NK-92 treated with Interleukin-12 subunit alpha and Interleukin-12 subunit beta, amount 100 ng/mL, for 24 hours (cell line): ENCODE results near the gene CALCB.
"Not testable (repeated sequence)": the region's sequence is repeated elsewhere in the genome, so short reads cannot be mapped to it uniquely, and the experiment has no call there.

Source experiments
- DNase-seq: peaks from one replicate; lab custom pipeline; 2025; lab: John Stamatoyannopoulos, UW

CALCB gene, protein sequence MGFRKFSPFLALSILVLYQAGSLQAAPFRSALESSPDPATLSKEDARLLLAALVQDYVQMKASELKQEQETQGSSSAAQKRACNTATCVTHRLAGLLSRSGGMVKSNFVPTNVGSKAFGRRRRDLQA

DNA sequence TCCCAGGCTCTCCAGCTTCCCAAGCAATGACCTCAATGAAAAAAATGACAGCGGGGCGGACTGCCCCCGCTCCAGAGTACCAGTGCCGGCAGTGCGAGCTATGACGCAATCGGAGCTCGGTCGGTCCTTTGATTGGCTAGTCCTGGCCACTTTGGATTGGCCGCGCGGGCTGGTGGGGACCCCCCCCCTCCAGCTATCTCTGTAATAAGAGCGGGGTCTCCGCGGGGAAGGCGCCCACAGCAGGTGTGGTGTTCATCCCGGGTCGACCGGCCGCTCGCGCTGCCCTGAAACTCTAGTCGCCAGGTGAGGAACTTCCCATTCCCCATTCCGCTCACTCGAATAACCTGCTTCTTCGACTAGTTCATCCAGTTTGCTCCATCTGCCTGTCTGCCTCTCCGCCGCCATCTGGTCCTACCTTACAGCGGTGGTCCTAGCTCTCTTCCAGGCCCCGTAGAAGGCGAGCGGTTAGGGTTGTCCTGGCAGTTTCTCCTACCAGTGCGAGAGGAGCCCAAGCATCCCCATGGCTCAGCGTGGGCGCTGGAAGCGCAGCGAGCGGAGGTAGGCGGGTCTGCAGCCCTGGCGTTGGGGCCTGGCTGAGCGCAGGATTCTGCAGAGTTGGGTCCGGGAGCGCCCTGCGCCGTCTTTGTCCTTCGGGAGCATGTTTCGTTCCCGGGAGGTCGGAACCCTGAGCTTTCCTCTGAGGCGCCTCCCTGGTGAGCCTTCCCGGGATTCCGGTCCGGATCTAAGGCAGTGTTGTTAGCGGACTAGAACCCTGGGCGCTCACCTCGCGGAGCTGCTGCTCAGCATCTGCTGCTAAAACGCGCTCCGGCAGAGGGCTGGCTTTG lies at the start of gene CALCB:
CALCB (plus strand) TSS at position 233 of the 845 bp plus-strand sequence. CDS start 1,126 bp downstream, outside the sequence.
- no peak for DNase-seq

DNA sequence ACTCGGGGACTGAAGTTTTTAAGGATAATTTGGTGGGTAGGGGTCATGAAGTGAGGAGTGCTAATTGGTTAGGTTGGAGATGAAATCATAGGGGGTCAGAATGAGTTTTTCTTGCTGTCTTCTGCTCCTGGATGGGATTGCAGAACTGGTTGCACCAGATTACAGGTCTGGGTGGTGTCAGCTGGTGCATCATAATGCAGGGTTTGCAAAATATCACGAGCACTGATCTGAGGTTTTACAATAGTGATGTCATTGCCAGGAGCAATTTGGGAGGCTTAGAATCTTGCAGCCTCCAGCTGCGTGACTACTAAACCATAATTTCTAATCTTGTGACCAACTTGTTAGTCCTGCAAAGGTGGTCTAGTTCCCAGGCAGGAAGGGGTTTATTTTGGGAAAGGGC lies 46.4 kb upstream of the CALCB start:
- no peak for DNase-seq

DNA sequence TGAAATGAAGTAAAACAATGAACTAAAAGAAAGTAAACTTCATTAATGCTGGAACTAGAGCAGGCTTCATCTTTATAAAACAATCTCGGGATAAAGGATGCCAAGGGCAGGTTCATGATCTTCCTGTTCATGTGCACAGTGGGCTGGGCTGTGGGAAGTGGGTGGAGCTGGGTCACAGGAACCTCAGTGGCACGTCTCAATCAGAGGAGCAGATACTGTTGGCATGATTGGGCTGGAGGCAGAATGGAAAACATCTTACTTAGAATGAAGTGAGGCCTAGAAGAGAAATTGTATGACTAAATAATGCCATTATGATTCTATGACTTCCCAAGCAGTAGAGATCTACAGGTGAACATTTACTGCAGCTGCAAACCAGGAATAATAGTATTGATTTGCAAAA lies 45.4 kb upstream of the CALCB start:
- no peak for DNase-seq

DNA sequence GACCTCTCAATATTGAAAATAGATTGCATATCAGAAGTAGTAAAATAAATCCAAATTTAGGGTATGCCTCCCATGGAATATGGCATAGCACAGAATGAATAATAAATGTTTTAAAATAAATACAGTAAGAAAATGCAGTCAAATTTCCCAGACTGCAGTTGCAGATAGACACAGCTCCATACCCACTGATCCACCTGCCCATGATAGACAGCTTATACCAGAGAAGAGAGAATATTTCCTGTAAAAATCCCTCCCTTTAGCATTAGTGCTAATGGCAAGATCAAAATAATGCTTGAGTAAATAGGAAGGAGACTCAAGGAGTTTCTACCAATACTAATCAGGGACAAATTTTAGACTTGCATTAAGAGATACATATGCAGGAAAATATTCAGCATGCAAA lies 45.0 kb upstream of the CALCB start:
- DNase-seq = no peak

DNA sequence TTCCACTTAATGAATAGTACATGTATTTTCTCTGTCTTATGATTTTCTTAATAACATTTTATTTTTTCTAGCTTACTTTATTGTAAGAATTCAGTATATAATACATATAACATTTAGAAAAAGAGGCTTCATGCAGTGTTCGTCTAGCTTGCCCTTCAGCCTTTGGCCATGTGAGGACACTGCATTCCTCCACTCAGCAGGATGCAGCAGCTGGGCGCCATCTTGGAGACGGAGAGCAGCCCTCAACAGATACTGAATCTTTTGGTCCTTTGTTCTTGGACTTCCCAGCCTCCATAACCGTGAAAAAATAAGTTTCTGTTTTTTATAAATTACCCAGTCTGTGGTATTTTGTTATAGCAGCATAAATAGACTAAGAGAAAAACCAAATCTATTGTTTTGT lies 41.4 kb upstream of the CALCB start:
- not testable (repeated sequence) for DNase-seq

DNA sequence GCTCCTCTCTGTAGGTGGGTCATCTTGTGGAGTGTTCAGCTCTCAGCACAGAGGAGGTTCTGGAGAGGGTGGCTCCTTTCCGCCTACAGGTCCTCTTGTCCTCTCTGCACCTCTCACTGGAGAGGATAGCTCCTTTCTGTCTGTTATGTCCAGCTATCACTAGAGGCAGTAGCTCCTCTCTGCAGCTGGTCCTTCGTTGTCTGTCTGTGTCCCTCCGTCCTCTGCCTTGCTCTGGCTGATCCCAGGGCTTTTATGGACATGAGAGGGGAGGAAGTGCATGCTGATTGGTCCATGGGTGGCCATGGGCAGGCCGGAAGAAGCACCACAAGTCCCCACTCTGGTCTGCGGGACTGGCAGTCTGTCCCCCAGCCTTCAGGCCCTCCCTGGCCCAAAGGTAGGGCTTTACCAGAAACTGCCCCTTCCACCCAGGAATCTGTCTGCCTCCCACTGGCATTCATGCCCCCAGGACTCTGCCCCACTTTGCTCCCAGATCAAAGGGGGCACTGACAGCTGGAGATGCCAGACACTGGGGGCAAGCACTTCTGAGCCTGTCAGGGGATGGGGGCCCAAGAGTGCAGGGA lies 38.6 kb upstream of the CALCB start:
- DNase-seq = no peak

DNA sequence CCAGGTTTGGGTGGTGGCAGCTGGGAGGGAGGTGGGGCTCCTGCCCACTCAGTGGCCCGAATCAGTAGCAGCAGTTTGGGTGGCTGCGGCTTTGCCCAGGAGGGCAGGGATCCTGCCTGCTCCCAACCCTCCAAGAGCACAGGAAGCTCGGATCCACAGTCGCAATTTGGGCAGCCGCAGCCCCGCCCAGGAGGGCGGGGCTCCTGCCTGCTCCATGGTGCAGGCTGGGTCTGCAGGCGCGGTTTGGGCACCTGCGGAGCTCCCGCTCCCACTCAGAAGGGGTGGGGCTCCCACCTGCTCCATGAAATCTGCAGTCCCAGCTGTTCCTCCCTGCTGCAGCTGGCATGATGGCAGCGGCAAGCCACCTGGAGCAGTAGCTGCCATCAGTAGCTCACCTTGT lies 38.1 kb upstream of the CALCB start:
- no peak for DNase-seq

DNA sequence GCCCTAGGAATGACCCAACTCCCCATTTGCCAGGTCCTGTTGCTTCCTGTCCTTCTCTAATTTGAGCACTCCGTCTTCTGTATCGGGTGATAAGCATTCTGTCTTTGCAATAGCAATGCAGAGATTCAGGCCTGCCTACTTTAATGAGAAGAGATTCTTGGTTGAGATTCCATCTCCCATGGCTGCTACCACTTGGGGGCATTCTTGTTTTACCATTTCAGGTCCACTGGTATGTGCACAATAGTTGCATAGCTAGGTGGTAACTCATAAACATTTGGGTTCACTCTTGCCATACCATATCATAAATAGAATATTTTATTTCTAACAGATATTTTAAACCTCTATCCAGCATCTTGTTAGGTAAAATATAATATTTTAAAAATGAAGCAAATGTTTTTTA lies 34.4 kb upstream of the CALCB start:
- DNase-seq = no peak

DNA sequence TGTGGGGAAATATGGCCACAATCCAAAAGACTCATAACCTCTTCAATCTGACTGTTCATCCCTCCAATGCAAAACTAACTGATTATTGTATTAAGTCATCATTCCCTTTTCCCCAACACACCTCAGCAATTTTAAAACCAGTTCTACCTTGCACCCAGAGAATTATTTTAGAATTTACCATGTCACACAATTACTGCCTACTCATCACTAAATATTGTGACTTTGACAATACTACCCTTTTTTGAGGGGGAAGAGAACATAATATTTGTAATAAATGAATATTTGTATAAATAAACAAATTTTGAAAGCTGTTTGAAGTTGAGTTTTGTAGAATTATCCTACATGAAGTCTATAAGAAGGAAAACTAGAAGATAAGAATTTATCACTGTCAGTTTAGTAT lies 28.2 kb upstream of the CALCB start:
- DNase-seq = no peak

DNA sequence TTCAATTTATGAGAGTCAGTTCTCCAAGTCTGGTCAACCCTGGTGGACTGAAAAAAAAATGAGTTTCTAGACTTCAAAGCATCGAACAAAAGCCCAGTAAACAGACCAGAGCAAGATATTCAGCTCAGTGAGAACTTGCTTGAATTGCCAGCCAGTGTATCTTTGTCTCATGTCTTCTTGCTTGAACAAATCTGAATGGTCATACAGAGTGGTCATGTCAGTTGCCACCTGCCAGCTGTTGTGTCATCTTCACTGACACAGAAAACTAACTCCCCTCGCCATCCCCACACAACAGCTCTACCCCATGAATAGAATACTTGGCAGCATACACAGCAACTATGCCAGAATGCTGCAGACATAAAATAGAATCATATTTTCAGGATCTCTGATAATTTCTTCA lies 27.5 kb upstream of the CALCB start:
- no peak for DNase-seq

DNA sequence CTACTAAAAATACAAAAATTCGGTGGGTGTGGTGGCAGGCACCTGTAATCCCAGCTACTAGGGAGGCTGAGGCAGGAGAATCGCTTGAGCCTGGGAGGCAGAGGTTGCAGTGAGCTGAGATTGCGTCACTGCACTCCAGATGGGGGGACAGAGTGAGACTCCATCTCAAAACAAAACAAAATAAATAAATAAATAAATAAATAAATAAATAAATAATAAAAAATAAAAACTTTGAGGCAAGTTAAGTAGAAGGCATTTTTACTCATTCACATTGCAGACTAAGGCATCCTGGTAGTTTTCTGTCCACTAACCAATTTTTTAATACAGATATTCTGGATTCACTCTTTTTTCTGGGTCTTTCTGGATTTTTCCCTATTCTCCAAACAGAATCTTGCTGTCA lies 26.7 kb upstream of the CALCB start:
- DNase-seq = not testable (repeated sequence)

DNA sequence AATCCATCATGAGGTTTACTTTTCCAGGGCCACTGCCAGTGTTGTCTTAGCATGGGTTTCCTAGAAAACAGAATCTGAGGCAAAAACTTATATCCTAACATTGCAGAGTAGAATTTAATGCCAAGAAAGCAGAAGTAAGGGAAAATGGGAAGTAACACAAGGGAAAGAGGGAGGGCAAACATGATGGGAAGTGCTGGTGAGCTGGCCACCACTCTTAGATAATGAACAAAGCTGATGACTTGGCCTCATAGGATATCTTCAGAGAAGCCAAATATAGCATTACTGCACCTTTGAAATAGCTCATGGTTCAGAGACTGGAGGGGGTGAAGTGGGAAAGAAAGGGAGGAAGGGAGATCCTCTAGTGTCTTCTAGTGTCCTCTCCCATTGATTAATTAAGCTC lies 24.8 kb upstream of the CALCB start:
- DNase-seq = no peak

DNA sequence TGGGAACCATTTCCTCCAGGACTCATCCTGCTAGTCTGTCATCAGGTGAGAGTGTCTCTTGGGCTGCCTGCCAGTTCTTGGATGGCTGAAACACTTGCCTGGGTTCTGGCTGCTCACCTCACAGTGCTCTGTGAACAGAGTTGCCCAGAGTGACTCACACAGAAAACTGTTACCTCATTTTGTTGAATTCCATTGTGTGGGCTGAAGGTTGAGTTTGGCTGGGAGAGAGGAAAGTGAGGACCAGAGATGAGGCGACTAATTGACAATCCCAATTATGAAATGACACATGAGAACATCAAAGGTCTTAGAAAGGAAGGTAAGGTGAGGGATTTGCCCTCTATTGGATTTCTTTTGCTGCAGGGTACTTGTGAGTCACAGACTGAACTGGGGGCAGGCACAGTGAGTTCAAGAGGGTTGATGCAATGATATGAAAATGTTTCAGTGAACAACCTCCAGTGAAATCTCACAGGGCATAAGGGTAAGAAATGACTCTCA lies 20.2 kb upstream of the CALCB start:
- DNase-seq = no peak

DNA sequence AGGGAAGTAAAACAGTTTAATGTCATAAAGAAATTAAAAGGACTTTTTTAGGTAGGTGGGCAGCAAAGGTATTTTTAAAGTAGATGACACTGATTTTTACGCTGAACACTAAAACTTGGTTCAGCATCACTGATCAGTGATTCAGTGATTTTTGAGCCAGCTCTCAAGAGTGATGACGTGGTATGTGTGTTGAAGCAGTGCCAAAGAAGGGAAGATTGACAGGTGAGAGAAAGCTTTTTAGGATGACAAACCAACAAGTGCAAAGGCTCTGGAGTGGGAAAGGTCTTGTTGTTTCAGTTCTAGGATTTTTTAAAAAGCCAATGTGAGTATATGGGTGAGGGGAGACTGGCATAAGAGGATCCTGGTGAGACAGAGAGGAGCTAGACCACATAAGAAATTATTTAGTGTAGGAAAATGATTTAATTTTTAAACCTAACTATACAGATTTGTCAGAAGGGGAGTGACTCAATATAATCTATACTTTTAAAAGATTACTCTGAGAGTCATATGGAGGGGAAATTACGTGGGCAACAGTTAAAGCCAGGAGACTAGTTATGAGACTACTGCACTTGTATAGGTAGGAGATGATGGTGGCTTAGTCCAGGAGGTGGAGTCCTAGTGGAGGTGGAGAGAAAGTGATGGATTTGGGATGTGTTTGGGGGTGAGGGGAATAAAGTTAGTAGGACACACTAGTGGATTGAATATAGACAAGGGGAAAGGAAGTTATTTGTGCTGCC lies 17.6 kb upstream of the CALCB start:
- DNase-seq = no peak

DNA sequence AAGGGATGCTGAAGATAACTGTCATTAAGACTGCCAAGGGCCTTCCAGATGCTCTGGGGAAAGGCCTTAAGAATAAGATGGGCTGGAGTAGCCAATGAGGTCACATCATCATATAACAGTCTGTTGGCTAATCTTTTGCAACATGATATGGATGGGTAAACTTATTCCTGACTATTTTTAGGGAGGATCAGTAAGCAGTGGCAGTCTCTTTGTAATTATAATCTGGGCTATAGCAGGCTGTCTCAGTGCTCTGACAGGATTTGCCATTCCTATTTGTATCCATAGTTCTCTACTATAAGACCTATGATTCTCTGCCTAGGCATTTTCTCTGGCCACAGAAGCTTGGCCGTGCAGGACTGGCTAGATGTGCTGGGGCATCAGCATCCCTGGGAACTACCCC lies 16.1 kb upstream of the CALCB start:
- no peak for DNase-seq

DNA sequence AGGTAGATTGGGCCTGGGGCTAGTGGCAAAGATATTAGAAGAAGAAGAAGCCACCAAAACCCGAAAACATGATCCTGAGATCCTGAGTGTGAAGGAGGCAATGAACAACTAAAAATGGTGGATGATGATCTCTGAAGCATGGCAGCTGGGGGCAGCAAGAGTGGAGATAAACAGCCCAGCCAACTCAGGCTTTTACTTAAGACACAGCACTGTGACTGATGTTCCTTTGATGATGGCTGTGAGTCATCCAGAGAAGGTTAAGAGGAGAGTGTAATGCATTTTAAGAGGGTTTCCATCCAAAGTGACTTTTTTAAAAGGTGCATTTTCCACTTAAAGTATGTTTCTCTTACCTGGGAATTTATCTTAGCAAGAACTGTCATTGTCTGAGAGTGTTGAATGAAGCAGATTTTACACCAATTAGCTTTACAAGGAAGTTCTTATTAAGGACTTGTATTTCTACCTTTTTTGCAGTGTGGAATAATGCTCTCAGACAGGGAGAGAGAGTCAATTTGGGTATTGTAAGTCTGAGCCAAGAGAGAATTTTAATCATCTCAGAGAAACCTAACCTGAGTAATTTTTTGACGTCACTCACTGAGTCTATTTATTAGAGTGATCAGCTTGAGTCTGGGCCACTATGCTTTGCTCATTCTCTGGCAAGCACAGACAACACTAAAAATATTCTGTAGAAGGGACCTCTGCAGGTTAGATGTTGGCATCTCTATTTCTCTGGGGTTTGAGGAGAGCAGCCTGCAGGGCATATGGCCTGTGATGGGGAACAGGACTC lies 14.1 kb upstream of the CALCB start:
- DNase-seq = no peak

DNA sequence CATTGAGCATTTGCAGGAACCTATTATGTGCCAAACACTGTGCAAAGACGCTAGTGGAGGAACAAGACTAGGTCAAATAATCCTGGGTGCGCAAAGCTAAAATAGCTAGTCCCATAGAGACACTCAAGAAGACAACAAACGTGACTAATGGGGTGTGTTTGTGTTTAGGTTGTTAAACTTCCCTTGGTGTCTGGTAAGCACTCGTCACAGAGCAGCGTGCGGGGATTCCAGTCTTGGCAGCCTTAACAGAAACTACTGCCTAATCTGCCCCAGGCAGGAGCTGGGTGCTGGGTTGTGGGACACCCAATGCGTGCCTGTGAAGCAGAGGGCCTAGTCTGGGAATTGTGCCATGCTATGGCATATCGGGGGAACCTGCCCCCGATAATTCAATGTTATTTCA lies 10.8 kb upstream of the CALCB start:
- no peak for DNase-seq

DNA sequence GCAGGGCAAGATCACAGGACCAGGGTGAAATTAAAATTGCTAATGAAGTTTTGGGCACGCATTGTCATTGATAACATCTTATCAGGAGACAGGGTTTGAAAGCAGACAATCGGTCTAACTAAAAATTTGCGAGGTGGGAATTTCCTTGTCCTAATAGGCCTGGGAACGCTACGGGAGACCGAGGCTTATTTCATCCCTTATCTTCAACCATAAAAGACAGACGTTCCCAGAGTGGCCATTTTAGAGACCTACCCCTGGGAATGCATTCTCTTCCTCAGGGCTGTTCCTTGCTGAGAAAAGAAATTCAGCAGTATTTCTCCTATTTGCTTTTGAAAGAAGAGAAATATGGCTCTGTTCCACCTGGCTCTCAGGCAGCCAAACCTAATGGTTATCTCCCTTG lies 3.6 kb upstream of the CALCB start:
- DNase-seq = not testable (repeated sequence)

DNA sequence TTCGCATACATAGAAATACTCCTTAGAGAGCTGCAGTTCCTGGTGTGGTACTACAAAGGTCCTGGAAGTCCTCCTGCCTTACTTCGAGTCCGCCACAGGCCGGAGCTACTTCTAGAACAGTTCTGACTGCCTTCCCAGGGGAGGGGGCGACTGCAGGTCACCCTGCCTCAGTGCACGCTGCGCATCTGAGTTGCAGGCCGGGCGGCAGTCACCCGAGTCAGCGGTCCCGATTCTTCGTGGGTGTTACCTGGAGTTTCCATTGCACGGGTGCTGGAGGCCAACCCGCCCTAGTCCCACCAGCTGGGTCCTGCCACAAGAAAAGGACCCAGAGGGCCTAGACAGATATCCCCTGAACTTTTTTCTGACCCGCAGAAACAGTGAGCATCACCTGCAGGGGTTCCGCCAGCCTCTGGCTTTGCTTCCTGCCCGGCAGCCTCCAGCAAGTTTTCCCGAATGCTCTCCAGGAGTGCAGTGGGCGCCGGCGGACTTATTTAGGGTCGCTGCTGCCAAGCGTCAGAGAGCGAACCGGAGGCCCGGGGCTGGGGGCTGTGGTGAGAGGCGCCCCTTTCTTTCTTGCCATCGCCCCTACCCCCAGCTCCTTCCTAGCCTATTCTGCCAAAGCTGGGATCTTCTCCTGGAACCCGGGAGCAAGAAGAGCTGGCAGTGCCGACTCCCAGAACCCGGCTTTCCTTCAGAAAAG lies 1.7 kb upstream of the CALCB start:
- DNase-seq = no peak

DNA sequence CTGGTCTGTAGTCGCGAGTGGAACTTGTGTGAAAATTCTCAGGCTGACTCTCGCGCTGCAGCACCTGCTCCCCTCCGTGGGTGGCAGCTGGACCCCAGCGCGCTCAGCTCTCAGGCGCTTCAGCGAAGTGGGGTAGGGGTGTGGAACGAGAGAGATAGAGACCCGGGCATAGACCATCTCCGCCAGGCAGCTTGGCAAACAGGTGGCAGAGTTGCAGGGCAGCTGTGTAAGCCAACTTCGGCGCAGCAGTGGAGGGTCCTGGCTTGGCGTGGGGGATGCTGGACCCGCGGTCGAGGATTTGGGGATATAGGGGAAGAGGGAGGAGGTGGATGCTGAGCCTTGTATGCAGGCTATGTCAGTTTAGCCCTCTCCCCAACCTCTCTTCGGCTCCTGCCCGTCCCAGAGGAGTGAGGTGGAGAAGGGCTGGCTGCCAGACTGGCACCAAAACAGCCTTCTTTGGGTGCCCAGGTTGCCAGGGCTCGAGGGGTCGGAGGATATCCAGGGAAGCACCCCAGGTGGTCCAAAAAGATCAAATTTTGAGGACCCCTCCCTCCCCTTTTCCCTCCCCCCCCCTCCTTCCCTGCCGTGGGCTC lies 746 bp upstream of the CALCB start:
- DNase-seq = no peak
